ENCODE results near the gene TXNDC8.
"Not testable (repeated sequence)": the region's sequence is repeated elsewhere in the genome, so short reads cannot be mapped to it uniquely, and the experiment has no call there.

The TXNDC8 gene

GRCh38 chr9:110316261-110317075, 21.2 kb downstream of the TXNDC8 start:
- TF ChIP-seq CTCF (IDR thresholded peaks at IDR 0.05; ENCODE audit: extremely low read depth, missing control alignments), result no peak

GRCh38 chr9:110311978-110312377, 25.7 kb downstream of the TXNDC8 start:
- not testable (repeated sequence) for DNase-seq (ENCODE audit: low spot score)

More at GRCh38 chr9:110316261-110317075, 21.2 kb downstream of the TXNDC8 start:
- peak; percentile 54 for DNase-seq (ENCODE audit: low spot score)

- TF ChIP-seq CTCF (IDR thresholded peaks at IDR 0.05; ENCODE audit: extremely low read depth, missing control alignments), result no peak
- no peak for DNase-seq (ENCODE audit: low spot score)
Measured at GRCh38 chr9:110309681-110310080, 28.0 kb downstream of the TXNDC8 start.

GRCh38 chr9:110308633-110309038, 29.0 kb downstream of the TXNDC8 start:
- no peak for DNase-seq (ENCODE audit: low spot score)
- TF ChIP-seq CTCF (IDR thresholded peaks at IDR 0.05; ENCODE audit: extremely low read depth, missing control alignments), result no peak

GRCh38 chr9:110307191-110307590, 30.5 kb downstream of the TXNDC8 start:
- no peak for DNase-seq (ENCODE audit: low spot score)
- TF ChIP-seq CTCF (IDR thresholded peaks at IDR 0.05; ENCODE audit: extremely low read depth, missing control alignments), result no peak

GRCh38 chr9:110303133-110303532, 34.5 kb downstream of the TXNDC8 start:
- no peak for DNase-seq (ENCODE audit: low spot score)
- TF ChIP-seq CTCF (IDR thresholded peaks at IDR 0.05; ENCODE audit: extremely low read depth, missing control alignments), result no peak

GRCh38 chr9:110298043-110298605, 39.5 kb downstream of the TXNDC8 start:
- no peak for TF ChIP-seq CTCF (IDR thresholded peaks at IDR 0.05; ENCODE audit: extremely low read depth, missing control alignments)
- no peak for DNase-seq (ENCODE audit: low spot score)

GRCh38 chr9:110293248-110293647, 44.4 kb downstream of the TXNDC8 start:
- DNase-seq (ENCODE audit: low spot score), result no peak
- no peak for TF ChIP-seq CTCF (IDR thresholded peaks at IDR 0.05; ENCODE audit: extremely low read depth, missing control alignments)
